ENCODE data around the gene MAPK10. TPM values are rescaled to one million over a fixed set of nuclear protein-coding genes. Genes with fewer than 3 reads are reported as not detected.

MAPK10 gene
- polyA plus RNA-seq, 1 donor (not counting 4 experiments of a cell fraction or from before 2014, with no cell fraction given) = 8.2 TPM

- Histone ChIP-seq H3K4me2 (ENCODE audit: control insufficient read depth, extremely low read depth, insufficient read depth, low read depth, low read length) (no peak overlapping the region), H4K20me1 (ENCODE audit: control insufficient read depth, extremely low read depth, insufficient read depth, low read length) (no peaks in the 10 kb centered on the region), H3K9ac (ENCODE audit: control insufficient read depth, extremely low read depth, insufficient read depth, low read length) (no peak overlapping the region), H3K9me1 (ENCODE audit: control insufficient read depth, extremely low read depth, insufficient read depth, low read length) (no peaks in the 10 kb centered on the region), H3K27me3 (ENCODE audit: control insufficient read depth, extremely low read depth, insufficient read depth, low read length) (no peaks in the 10 kb centered on the region), H2AFZ (ENCODE audit: control insufficient read depth, low read length) (no peak overlapping the region), H3K27ac (ENCODE audit: control insufficient read depth, insufficient read depth, low read length) (no peak overlapping the region), H3K79me2 (ENCODE audit: control insufficient read depth, insufficient read depth, low read length) (no peaks in the 10 kb centered on the region), H3K4me3 (ENCODE audit: control insufficient read depth in 2 of 3, extremely low read depth in 1 of 3, insufficient read depth in 2 of 3, low read depth in 1 of 3, low read length in 3 of 3) (no peak overlapping the region), H3K9me3 (ENCODE audit: control insufficient read depth, low read depth, low read length) (no peaks in the 10 kb centered on the region), H3K36me3 (ENCODE audit: control insufficient read depth in 2 of 2, extremely low read depth in 1 of 2, insufficient read depth in 2 of 2, low read length in 2 of 2) (no peaks in the 10 kb centered on the region), H3K4me1 (ENCODE audit: control insufficient read depth, extremely low read depth, insufficient read depth, low read length) (peaks cover 6% of the 10 kb centered on the region)
- DNase-seq (ENCODE audit: low read depth, low spot score) = no peak
- dilution Hi-C loops (cut with MboI; ENCODE audit: extremely low pct_ligation_motif_present, low sequenced_read_pairs) = no loop called here
- TF ChIP-seq CTCF (optimal IDR thresholded peaks at IDR 0.05 in 1 of 3, IDR thresholded peaks at IDR 0.05 in 1 of 3, conservative IDR thresholded peaks at IDR 0.05 in 1 of 3; ENCODE audit: extremely low read depth in 1 of 3, insufficient read depth in 2 of 3, low read length in 3 of 3) (no peak), EZH2 (IDR thresholded peaks at IDR 0.05; ENCODE audit: low read length) (no peak)
- no peak for FAIRE-seq
Observed at GRCh38 chr4:85953651-85954018, 406.2 kb downstream of the MAPK10 start.

- dilution Hi-C loops (cut with MboI; ENCODE audit: extremely low pct_ligation_motif_present, low sequenced_read_pairs) = no loop called here
- Histone ChIP-seq H3K27ac (ENCODE audit: control insufficient read depth, insufficient read depth, low read length) (no peak overlapping the region), H3K27me3 (ENCODE audit: control insufficient read depth, extremely low read depth, insufficient read depth, low read length) (no peaks in the 10 kb centered on the region), H3K4me2 (ENCODE audit: control insufficient read depth, extremely low read depth, insufficient read depth, low read depth, low read length) (no peak overlapping the region), H3K4me3 (ENCODE audit: control insufficient read depth in 2 of 3, extremely low read depth in 1 of 3, insufficient read depth in 2 of 3, low read depth in 1 of 3, low read length in 3 of 3) (no peak overlapping the region), H3K9me3 (ENCODE audit: control insufficient read depth, low read depth, low read length) (no peaks in the 10 kb centered on the region), H2AFZ (ENCODE audit: control insufficient read depth, low read length) (no peak overlapping the region), H3K9me1 (ENCODE audit: control insufficient read depth, extremely low read depth, insufficient read depth, low read length) (no peaks in the 10 kb centered on the region), H3K36me3 (ENCODE audit: control insufficient read depth in 2 of 2, extremely low read depth in 1 of 2, insufficient read depth in 2 of 2, low read length in 2 of 2) (no peaks in the 10 kb centered on the region), H4K20me1 (ENCODE audit: control insufficient read depth, extremely low read depth, insufficient read depth, low read length) (no peaks in the 10 kb centered on the region), H3K79me2 (ENCODE audit: control insufficient read depth, insufficient read depth, low read length) (no peaks in the 10 kb centered on the region), H3K9ac (ENCODE audit: control insufficient read depth, extremely low read depth, insufficient read depth, low read length) (no peak overlapping the region), H3K4me1 (ENCODE audit: control insufficient read depth, extremely low read depth, insufficient read depth, low read length) (peaks cover 6% of the 10 kb centered on the region)
- TF ChIP-seq CTCF (optimal IDR thresholded peaks at IDR 0.05 in 1 of 3, IDR thresholded peaks at IDR 0.05 in 1 of 3, conservative IDR thresholded peaks at IDR 0.05 in 1 of 3; ENCODE audit: extremely low read depth in 1 of 3, insufficient read depth in 2 of 3, low read length in 3 of 3) (no peak), EZH2 (IDR thresholded peaks at IDR 0.05; ENCODE audit: low read length) (no peak)
- no peak for DNase-seq (ENCODE audit: low read depth, low spot score)
- no peak for FAIRE-seq
Observed at GRCh38 chr4:85952972-85953650, 406.7 kb downstream of the MAPK10 start.

Measured in keratinocyte (primary cell).